SU-DHL-6 (cell line): ENCODE measurements around the gene KCNQ4.

Experiments used
- H2AFZ ChIP-seq: fragments of 200-600 bp; sonication (generic); 2 replicates; pipeline ENCODE4 v1.6.1; 2014; ENCODE audit warnings: low read depth, mild to moderate bottlenecking, moderate library complexity, mixed read lengths, antibody characterized with exemption, low read length; ENCODE audit not compliant: severe bottlenecking
- H3F3A ChIP-seq: fragments of 200-600 bp; shearing (Covaris generic); 2 replicates; pipeline ENCODE4 v1.6.0; 2016; ENCODE audit warnings: antibody characterized with exemption, mild to moderate bottlenecking; ENCODE audit not compliant: insufficient read depth
- H3K27ac ChIP-seq: fragments of 200-600 bp; sonication (generic); 2 replicates; pipeline ENCODE4 v1.5.1; 2016; ENCODE audit warnings: low read depth, mild to moderate bottlenecking, low read length, moderate library complexity, mixed read lengths
- H3K27me3 ChIP-seq: fragments of 200-600 bp; sonication (generic), shearing (Covaris generic); 2 replicates; pipeline ENCODE4 v1.6.0; 2014; ENCODE audit warnings: mild to moderate bottlenecking, low read length
- H3K36me3 ChIP-seq: fragments of 200-600 bp; sonication (generic); 2 replicates; pipeline ENCODE4 v1.6.1; 2014; ENCODE audit warnings: mild to moderate bottlenecking, low read length, mixed read lengths
- H3K4me2 ChIP-seq: fragments of 300-600, 200-600 bp; shearing (Covaris generic), sonication (generic); 2 replicates; pipeline ENCODE4 v1.6.0; 2014; ENCODE audit warnings: low read length, low read depth, mild to moderate bottlenecking; ENCODE audit not compliant: poor library complexity, severe bottlenecking
- H3K4me3 ChIP-seq: fragments of 200-600 bp; sonication (generic); 2 replicates; pipeline ENCODE4 v1.5.1; 2014; ENCODE audit warnings: antibody characterized with exemption, low read length, mild to moderate bottlenecking, mixed read lengths; ENCODE audit not compliant: insufficient read depth, poor library complexity, severe bottlenecking
- H3K79me2 ChIP-seq: fragments of 200-600 bp; sonication (generic); 2 replicates; pipeline ENCODE4 v1.6.1; 2014; ENCODE audit warnings: mild to moderate bottlenecking, low read length, moderate library complexity; ENCODE audit not compliant: insufficient read depth
- H3K9ac ChIP-seq: fragments of 200-600 bp; sonication (generic); 2 replicates; pipeline ENCODE4 v1.7.0; 2014; ENCODE audit warnings: mild to moderate bottlenecking, low read length
- H3K9me2 ChIP-seq: fragments of 200-600 bp; sonication (generic); replicated peaks from 2 replicates; pipeline ENCODE4 v1.6.1; 2014; ENCODE audit warnings: low read length; ENCODE audit not compliant: insufficient read depth
- H3K9me3 ChIP-seq: fragments of 200-600 bp; sonication (generic); 2 replicates; pipeline ENCODE4 v1.6.1; 2014; ENCODE audit warnings: low read length, mixed read lengths; ENCODE audit not compliant: insufficient read depth
- H4K20me1 ChIP-seq: fragments of 200-600 bp; sonication (generic); 2 replicates; pipeline ENCODE4 v1.6.1; 2014; ENCODE audit warnings: low read depth, mild to moderate bottlenecking, antibody characterized with exemption, low read length, moderate library complexity, mixed read lengths
- EZH2phosphoT487 ChIP-seq: fragments of 200-600 bp; sonication (generic), shearing (Covaris generic); conservative IDR thresholded peaks from 2 replicates; pipeline ENCODE4 v1.6.1; 2018; ENCODE audit warnings: mild to moderate bottlenecking, antibody characterized with exemption, low read length, moderate library complexity, mixed read lengths
- TF ChIP-seq, protein P1 (sequence below): fragments of 200-600 bp; sonication (generic); IDR thresholded peaks from one replicate; pipeline ENCODE4 v1.5.1; 2017; ENCODE audit warnings: antibody characterized with exemption, mild to moderate bottlenecking, low read length, moderate library complexity; ENCODE audit not compliant: insufficient read depth, poor library complexity, severe bottlenecking

KCNQ4 gene

GRCh38 chr1:40844887-40845878 is 61.6 kb downstream of the KCNQ4 start:
- Histone ChIP-seq H3K4me3 (no peak overlapping the region), H3F3A (no peaks in the 10 kb centered on the region), H3K9ac (no peak overlapping the region), H3K27me3 (no peaks in the 10 kb centered on the region), H3K27ac (no peak overlapping the region), H2AFZ (no peak overlapping the region), H3K9me2 (no peaks in the 10 kb centered on the region), H4K20me1 (no peaks in the 10 kb centered on the region), H3K36me3 (no peaks in the 10 kb centered on the region), H3K79me2 (no peaks in the 10 kb centered on the region), H3K4me2 (no peak overlapping the region), H3K9me3 (no peaks in the 10 kb centered on the region)
- TF ChIP-seq EZH2phosphoT487 = no peak
- TF ChIP-seq, protein P1, sequence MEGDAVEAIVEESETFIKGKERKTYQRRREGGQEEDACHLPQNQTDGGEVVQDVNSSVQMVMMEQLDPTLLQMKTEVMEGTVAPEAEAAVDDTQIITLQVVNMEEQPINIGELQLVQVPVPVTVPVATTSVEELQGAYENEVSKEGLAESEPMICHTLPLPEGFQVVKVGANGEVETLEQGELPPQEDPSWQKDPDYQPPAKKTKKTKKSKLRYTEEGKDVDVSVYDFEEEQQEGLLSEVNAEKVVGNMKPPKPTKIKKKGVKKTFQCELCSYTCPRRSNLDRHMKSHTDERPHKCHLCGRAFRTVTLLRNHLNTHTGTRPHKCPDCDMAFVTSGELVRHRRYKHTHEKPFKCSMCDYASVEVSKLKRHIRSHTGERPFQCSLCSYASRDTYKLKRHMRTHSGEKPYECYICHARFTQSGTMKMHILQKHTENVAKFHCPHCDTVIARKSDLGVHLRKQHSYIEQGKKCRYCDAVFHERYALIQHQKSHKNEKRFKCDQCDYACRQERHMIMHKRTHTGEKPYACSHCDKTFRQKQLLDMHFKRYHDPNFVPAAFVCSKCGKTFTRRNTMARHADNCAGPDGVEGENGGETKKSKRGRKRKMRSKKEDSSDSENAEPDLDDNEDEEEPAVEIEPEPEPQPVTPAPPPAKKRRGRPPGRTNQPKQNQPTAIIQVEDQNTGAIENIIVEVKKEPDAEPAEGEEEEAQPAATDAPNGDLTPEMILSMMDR = no peak

GRCh38 chr1:40845895-40846294 is 62.3 kb downstream of the KCNQ4 start:
- Histone ChIP-seq H3K9me3 (no peaks in the 10 kb centered on the region), H2AFZ (no peak overlapping the region), H3K27ac (no peak overlapping the region), H3K4me3 (no peak overlapping the region), H3K9me2 (no peaks in the 10 kb centered on the region), H3K27me3 (no peaks in the 10 kb centered on the region), H3K4me2 (no peak overlapping the region), H4K20me1 (no peaks in the 10 kb centered on the region), H3K36me3 (no peaks in the 10 kb centered on the region), H3K9ac (no peak overlapping the region), H3K79me2 (no peaks in the 10 kb centered on the region), H3F3A (no peaks in the 10 kb centered on the region)
- no peak for TF ChIP-seq EZH2phosphoT487
- TF ChIP-seq, protein P1 = no peak

- Histone ChIP-seq H3K27ac (no peak overlapping the region), H3K79me2 (no peaks in the 10 kb centered on the region), H3F3A (no peaks in the 10 kb centered on the region), H3K4me2 (no peak overlapping the region), H3K36me3 (no peaks in the 10 kb centered on the region), H3K9me3 (no peaks in the 10 kb centered on the region), H2AFZ (no peak overlapping the region), H4K20me1 (no peaks in the 10 kb centered on the region), H3K4me3 (no peak overlapping the region), H3K9ac (no peak overlapping the region), H3K27me3 (no peaks in the 10 kb centered on the region), H3K9me2 (no peaks in the 10 kb centered on the region)
- TF ChIP-seq, protein P1 = no peak
- TF ChIP-seq EZH2phosphoT487 = no peak
Measured at GRCh38 chr1:40847023-40847745, 63.6 kb downstream of the KCNQ4 start.
